Activated CD8-positive, alpha-beta memory T cell treated with anti-CD3 and anti-CD28 coated beads for 36 hours (primary cell): ENCODE results near the gene DKK3. TPM values are rescaled to one million over a fixed set of nuclear protein-coding genes. Genes with fewer than 3 reads are reported as not detected.

Source experiments
- CTCF ChIA-PET: fragments of 350-600 bp; sonication (Branson Sonifier 250); formaldehyde crosslinking; loops from one replicate; lab custom pipeline; 2021; ENCODE audit warnings: antibody characterized with exemption; lab: Charles Lee
- POLR2A ChIA-PET: fragments of 350-600 bp; sonication (Branson Sonifier 250); formaldehyde crosslinking; loops from one replicate; lab custom pipeline; 2021; ENCODE audit warnings: antibody characterized with exemption; lab: Charles Lee
- total RNA-seq, 2 experiments: library from RNA; stranded (reverse); gene quantifications; one replicate each; pipeline ENCODE4 v1.2.3, GENCODE V29; 2021

Gene DKK3
- total RNA-seq, 2 experiments from 2014 or later: 0.17 to 0.23 TPM

GRCh38 chr11:11931461-11932055 lies 76.9 kb downstream of the DKK3 start:
- POLR2A ChIA-PET: no interaction called here
- CTCF ChIA-PET: interaction anchor here (0.8 to 1.3 kb wide), 4 partner anchors 15 to 276 kb away, joined by 3 to 4 read pairs (median 3); no protein-coding TSS in a partner anchor

- ChIA-PET CTCF (no interaction called here), POLR2A (no interaction called here)
Observed at GRCh38 chr11:11929920-11930319, 78.5 kb downstream of the DKK3 start.

- POLR2A ChIA-PET: no interaction called here
- CTCF ChIA-PET: no interaction called here
Observed at GRCh38 chr11:11923828-11924227, 84.6 kb downstream of the DKK3 start.

- POLR2A ChIA-PET: no interaction called here
- CTCF ChIA-PET: no interaction called here
Observed at GRCh38 chr11:11916981-11917399, 91.4 kb downstream of the DKK3 start.

- ChIA-PET CTCF (no interaction called here), POLR2A (no interaction called here)
Observed at GRCh38 chr11:11915625-11916024, 92.8 kb downstream of the DKK3 start.

- POLR2A ChIA-PET: no interaction called here
- CTCF ChIA-PET: no interaction called here
Observed at GRCh38 chr11:11913395-11913794, 95.0 kb downstream of the DKK3 start.

Other genes with a start within 250 kb of the DKK3 start
- 10 to 100 TPM; 43.9 to 47.2 TPM for gene USP47, start 166.7 kb downstream of the DKK3 start, total RNA-seq
- gene MICAL2, start 102.0 kb upstream of the DKK3 start, total RNA-seq: 100 to 1,000 TPM; 155 to 158 TPM